Calu3 (cell line): ENCODE data around the gene SH3PXD2A. TPM values are rescaled to one million over a fixed set of nuclear protein-coding genes. Genes with fewer than 3 reads are reported as not detected.
A peak's percentile ranks its signal among the peaks of the same experiment; 100 is the strongest.

Source experiments
- BruUV-seq: library from RNA; stranded (reverse); fragments of 400-500 nt; replicated peaks from 2 replicates; lab custom pipeline; 2021; lab: Mats Ljungman, UMichigan
- CTCF ChIA-PET: fragments of 300-600 bp; sonication (Branson Sonifier 250); formaldehyde crosslinking; loops from one replicate; lab custom pipeline; 2022; ENCODE audit warnings: antibody characterized with exemption; lab: Charles Lee
- DNase-seq: peaks from one replicate; pipeline ENCODE4 v3.0.0; 2022
- H3K27ac Mint-ChIP-seq: one replicate; pipeline ENCODE4 v1.8.0; 2022; ENCODE audit warnings: mixed read lengths; ENCODE audit not compliant: unreplicated experiment
- H3K27me3 Mint-ChIP-seq: one replicate; pipeline ENCODE4 v1.8.0; 2022; ENCODE audit warnings: mixed read lengths; ENCODE audit not compliant: unreplicated experiment
- H3K36me3 Mint-ChIP-seq: one replicate; pipeline ENCODE4 v1.8.0; 2022; ENCODE audit warnings: mild to moderate bottlenecking, moderate library complexity, mixed read lengths; ENCODE audit not compliant: insufficient read depth, unreplicated experiment
- H3K4me1 Mint-ChIP-seq: one replicate; pipeline ENCODE4 v1.8.0; 2022; ENCODE audit warnings: mild to moderate bottlenecking, low read depth, mixed read lengths; ENCODE audit not compliant: unreplicated experiment
- H3K4me3 Mint-ChIP-seq: one replicate; pipeline ENCODE4 v1.8.0; 2022; ENCODE audit warnings: mild to moderate bottlenecking, low read depth, moderate library complexity, mixed read lengths; ENCODE audit not compliant: unreplicated experiment
- H3K9me3 Mint-ChIP-seq: one replicate; pipeline ENCODE4 v1.8.0; 2022; ENCODE audit warnings: low read depth, mixed read lengths; ENCODE audit not compliant: unreplicated experiment
- intact Hi-C: fragments of 100-400 bp; cut with micrococcal nuclease; formaldehyde crosslinking; loops from one replicate; pipeline ENCODE4 v1.10.0; 2022; ENCODE audit not compliant: unreplicated experiment
- total RNA-seq: library from RNA; stranded (reverse); gene quantifications from 2 replicates; pipeline ENCODE4 v1.2.3, GENCODE V29; 2022
- TF ChIP-seq, protein P1 (sequence below): fragments of 200-600 bp; IDR thresholded peaks from one replicate; pipeline ENCODE4 v1.8.0; 2022; ENCODE audit warnings: antibody characterized with exemption; ENCODE audit not compliant: unreplicated experiment

The SH3PXD2A gene
- total RNA-seq, 1 experiment from 2014 or later = 7.5 TPM

GRCh38 chr10:103889121-103889720, 33.8 kb upstream of the SH3PXD2A start:
- no TSS peak for BruUV-seq
- Mint-ChIP-seq H3K4me3 (peak overlapping the region; percentile 12), H3K36me3 (peaks cover 18% of the 10 kb centered on the region), H3K9me3 (no peaks in the 10 kb centered on the region), H3K27me3 (no peaks in the 10 kb centered on the region), H3K27ac (peak overlapping the region; percentile 85), H3K4me1 (peaks cover 32% of the 10 kb centered on the region)
- DNase-seq = no peak
- TF ChIP-seq, protein P1, sequence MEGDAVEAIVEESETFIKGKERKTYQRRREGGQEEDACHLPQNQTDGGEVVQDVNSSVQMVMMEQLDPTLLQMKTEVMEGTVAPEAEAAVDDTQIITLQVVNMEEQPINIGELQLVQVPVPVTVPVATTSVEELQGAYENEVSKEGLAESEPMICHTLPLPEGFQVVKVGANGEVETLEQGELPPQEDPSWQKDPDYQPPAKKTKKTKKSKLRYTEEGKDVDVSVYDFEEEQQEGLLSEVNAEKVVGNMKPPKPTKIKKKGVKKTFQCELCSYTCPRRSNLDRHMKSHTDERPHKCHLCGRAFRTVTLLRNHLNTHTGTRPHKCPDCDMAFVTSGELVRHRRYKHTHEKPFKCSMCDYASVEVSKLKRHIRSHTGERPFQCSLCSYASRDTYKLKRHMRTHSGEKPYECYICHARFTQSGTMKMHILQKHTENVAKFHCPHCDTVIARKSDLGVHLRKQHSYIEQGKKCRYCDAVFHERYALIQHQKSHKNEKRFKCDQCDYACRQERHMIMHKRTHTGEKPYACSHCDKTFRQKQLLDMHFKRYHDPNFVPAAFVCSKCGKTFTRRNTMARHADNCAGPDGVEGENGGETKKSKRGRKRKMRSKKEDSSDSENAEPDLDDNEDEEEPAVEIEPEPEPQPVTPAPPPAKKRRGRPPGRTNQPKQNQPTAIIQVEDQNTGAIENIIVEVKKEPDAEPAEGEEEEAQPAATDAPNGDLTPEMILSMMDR = no peak
- CTCF ChIA-PET = interaction anchor here (0.6 to 1.7 kb wide), 5 partner anchors 19 to 385 kb away, joined by 3 to 4 read pairs (median 3); no protein-coding TSS in a partner anchor
- intact Hi-C loops = loop anchor here (2.0 to 5.0 kb wide), 4 partner anchors 82 to 323 kb away; partner anchors contain the start of gene SFR1

DNA sequence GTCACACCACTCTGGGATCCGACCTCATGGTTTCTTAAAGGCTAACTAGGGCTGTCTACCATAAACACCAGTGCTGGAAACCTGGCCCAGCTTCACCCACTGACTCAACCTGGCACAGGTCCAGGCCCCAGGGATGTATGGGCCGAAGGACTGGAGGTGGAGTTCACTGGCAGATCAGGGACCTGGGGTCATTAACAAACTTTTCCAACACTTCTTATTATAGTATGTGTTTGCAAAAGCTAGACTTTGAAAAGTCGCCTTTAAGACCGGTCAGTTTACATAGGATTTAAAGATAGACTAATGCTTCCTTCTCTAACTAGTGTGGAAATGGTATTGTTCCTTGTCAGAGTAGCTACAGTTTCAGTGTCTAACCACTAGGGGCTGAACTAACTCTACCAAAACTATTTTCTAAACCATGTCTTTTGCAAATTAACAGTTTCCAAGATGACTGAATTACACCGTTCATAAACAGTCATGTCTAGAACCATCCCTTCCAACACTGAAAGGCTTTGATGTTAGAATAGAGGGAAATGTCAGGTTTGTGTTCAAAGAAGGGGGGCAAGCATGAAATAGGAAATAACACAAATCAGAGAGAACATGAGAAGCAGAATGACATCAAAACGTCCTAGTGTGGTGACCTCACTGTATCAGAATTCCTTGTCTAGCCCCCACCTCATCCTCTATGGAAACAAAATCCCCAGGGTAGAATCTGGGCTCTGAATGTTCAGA, 32.9 kb upstream of the SH3PXD2A start:
- peak; percentile 82 for DNase-seq
- peaks cover 18% of the 10 kb centered on the region for H3K36me3 Mint-ChIP-seq
- no peaks in the 10 kb centered on the region for H3K27me3 Mint-ChIP-seq
- CTCF ChIA-PET = interaction anchor here (0.7 to 1.5 kb wide), 10 partner anchors 81 to 387 kb away, joined by 3 to 7 read pairs (median 4); partner anchors contain the start of gene SFR1
- H3K4me3 Mint-ChIP-seq = peak overlapping the region; percentile 12
- intact Hi-C loops = loop anchor here (2.0 to 5.0 kb wide), 4 partner anchors 83 to 324 kb away; partner anchors contain the start of gene SFR1
- H3K4me1 Mint-ChIP-seq = peaks cover 27% of the 10 kb centered on the region
- TF ChIP-seq, protein P1 = no peak
- H3K9me3 Mint-ChIP-seq = no peaks in the 10 kb centered on the region
- H3K27ac Mint-ChIP-seq = peak overlapping the region; percentile 85
- no TSS peak for BruUV-seq

DNA sequence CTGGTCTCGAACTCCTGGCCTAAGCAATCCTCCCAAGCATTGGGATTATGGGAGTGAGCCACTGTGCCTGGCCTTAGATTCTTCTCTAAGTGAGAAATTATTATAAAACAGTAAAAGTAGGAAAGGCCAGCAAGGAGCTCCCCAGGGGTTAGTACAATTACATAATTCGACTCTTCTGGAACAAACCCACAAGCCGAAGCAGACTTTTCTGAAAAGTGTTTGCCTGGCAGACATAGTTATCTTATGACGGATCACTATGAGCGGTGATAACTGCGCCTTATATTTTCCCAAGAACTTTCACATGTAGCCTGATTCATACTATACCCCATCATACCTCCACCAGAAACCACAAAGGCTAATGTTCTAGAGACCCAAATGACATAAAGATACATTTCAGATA, 30.2 kb upstream of the SH3PXD2A start:
- Mint-ChIP-seq H3K27me3 (no peaks in the 10 kb centered on the region), H3K4me1 (peaks cover 26% of the 10 kb centered on the region), H3K4me3 (no peak overlapping the region), H3K27ac (no peak overlapping the region), H3K9me3 (no peaks in the 10 kb centered on the region), H3K36me3 (peaks cover 18% of the 10 kb centered on the region)
- TF ChIP-seq, protein P1 = no peak
- no TSS peak for BruUV-seq
- no peak for DNase-seq
- intact Hi-C loops = loop anchor here (5.0 kb wide), 1 partner anchor 327 kb away; no protein-coding TSS in a partner anchor
- CTCF ChIA-PET = interaction anchor here (1.0 kb wide), 1 partner anchor 236 kb away, joined by 3 read pairs; no protein-coding TSS in a partner anchor

DNA sequence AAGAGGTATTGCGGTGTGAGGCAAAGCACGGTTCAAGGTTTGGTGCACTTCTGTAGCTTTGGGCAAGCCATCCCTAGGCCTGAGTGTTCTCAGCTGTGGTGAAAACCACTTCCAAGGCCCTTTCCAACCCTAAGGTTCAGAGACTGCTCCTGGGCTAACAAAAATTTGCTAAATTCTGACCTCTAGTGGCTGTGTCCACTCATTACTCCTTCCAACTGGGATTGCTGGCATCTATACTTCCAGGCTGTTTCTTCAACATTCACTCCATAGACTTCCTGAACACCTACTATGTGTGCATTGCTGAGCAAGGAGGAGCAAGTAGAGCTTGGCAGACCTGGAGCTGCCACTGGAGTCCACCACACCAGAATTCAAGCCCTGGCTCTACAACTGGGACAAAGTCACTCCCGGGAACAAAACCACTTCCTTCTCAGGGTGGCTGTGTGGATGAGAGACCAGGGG, 29.3 kb upstream of the SH3PXD2A start:
- CTCF ChIA-PET = interaction anchor here (1.0 kb wide), 1 partner anchor 172 kb away, joined by 4 read pairs; no protein-coding TSS in a partner anchor
- Mint-ChIP-seq H3K27me3 (no peaks in the 10 kb centered on the region), H3K36me3 (peaks cover 11% of the 10 kb centered on the region), H3K4me3 (no peak overlapping the region), H3K27ac (no peak overlapping the region), H3K4me1 (peaks cover 17% of the 10 kb centered on the region), H3K9me3 (no peaks in the 10 kb centered on the region)
- TF ChIP-seq, protein P1 = peak; percentile 57
- intact Hi-C loops = loop anchor here (1.0 to 5.0 kb wide), 2 partner anchors 171 to 328 kb away; no protein-coding TSS in a partner anchor
- DNase-seq = peak; percentile 52
- BruUV-seq = no TSS peak
